Heart right ventricle (tissue), 16 donors: ENCODE data around the gene CCDC27. TPM values are rescaled to one million over a fixed set of nuclear protein-coding genes. Genes with fewer than 3 reads are reported as not detected.
A peak's percentile ranks its signal among the peaks of the same experiment; 100 is the strongest.

ENCODE experiments used
- ATAC-seq, 8 donors: fragments of 200-7000 bp; cut with Tn5 transposase; one replicate each; pipeline ENCODE4 v1.9.1; 2020; ENCODE audit warnings: mild to moderate bottlenecking in 8 of 8, moderate library complexity in 8 of 8, moderate number of reproducible peaks in 1 of 8
- DNase-seq, 2 donors: peaks; one replicate each; pipeline ENCODE4 v3.0.0-alpha.2; 2020
- H3K27ac ChIP-seq, 10 donors: fragments of 200-600 bp; sonication (generic) in 2 of 10; one replicate each; pipeline versions ENCODE4 v1.5.0 to v1.8.0; 2020 to 2022; ENCODE audit warnings: mild to moderate bottlenecking in 3 of 10
- H3K27me3 ChIP-seq, 7 donors: fragments of 200-600 bp; one replicate each; pipeline ENCODE4 v1.8.0; 2021 to 2022; ENCODE audit warnings: mild to moderate bottlenecking in 2 of 7
- H3K36me3 ChIP-seq, 9 donors: fragments of 200-600 bp; sonication (generic) in 1 of 9; one replicate each; pipeline versions ENCODE4 v1.5.0 to v1.8.0; 2020 to 2022; ENCODE audit warnings: mild to moderate bottlenecking in 2 of 9
- H3K4me1 ChIP-seq, 9 donors: fragments of 200-600 bp; sonication (generic) in 1 of 9; one replicate each; pipeline versions ENCODE4 v1.5.0 to v1.8.0; 2020 to 2022; ENCODE audit warnings: mild to moderate bottlenecking in 4 of 9
- H3K4me3 ChIP-seq, 10 donors: fragments of 200-600 bp; sonication (generic) in 2 of 10; one replicate each; pipeline versions ENCODE4 v1.5.0 to v1.8.0; 2020 to 2022; ENCODE audit warnings: mild to moderate bottlenecking in 7 of 10, moderate library complexity in 2 of 10
- H3K9me3 ChIP-seq, 11 donors: fragments of 200-600 bp in 10 of 11; sonication (generic) in 2 of 11; one replicate each; pipeline versions ENCODE4 v1.5.0 to v1.8.0; 2013 to 2022; ENCODE audit warnings: mild to moderate bottlenecking in 2 of 11, control low read depth in 1 of 11, moderate library complexity in 1 of 11
- WGBS, 2 donors: extraction: QIAGEN DNeasy Blood & Tissue Kit; methylation state at CpG; one replicate each; pipeline ENCODE4 v1.1.7; 2013; ENCODE audit warnings: inconsistent platforms in 1 of 2; 5-methylcytosine and 5-hydroxymethylcytosine counted together
- intact Hi-C, 10 donors: fragments of 100-400 bp; cut with DNase I; formaldehyde crosslinking; loops; one replicate each; pipeline versions ENCODE4 v1.11.1 to v1.14.2; 2022
- polyA plus RNA-seq, 2 donors: library from polyadenylated mRNA; stranded (reverse); fragments of 200-250 nt; gene quantifications; one replicate each; pipeline ENCODE4 v1.2.3, GENCODE V29; 2013
- total RNA-seq, 10 donors: library from RNA; stranded (reverse); fragmentation: NEBNext Ultra II Directional in 3 of 10; extraction: Animal tissue kit (Norgen Biotek cat#: 25700) in 3 of 10; gene quantifications; one replicate each; pipeline versions ENCODE4 v1.2.1 to v1.2.4, GENCODE V29; 2021 to 2023
- TF ChIP-seq, protein P1 (sequence below), 9 donors: fragments of 200-600 bp; sonication (generic) in 2 of 9; IDR thresholded peaks; one replicate each; pipeline versions ENCODE4 v1.5.0 to v1.8.0; 2021 to 2022; ENCODE audit warnings: antibody characterized with exemption in 9 of 9, mild to moderate bottlenecking in 5 of 9, moderate library complexity in 1 of 9
- donor health status: Arrhythmogenic right ventricular cardiomyopathy.
- donor health status: ischemic (EF 13 %, LVEDD 7.1; RV severe dilation, severe dysfunction).
- donor health status: healthy with polysubstance abuse.
- donor health status: DM: no; HTN: yes; CAD: no.
- donor health status: DM: no; HTN: no; CAD: no.
- donor health status: ischemic (EF 25% LVEDD 6.9; RV normal size, moderate dysfunction).
- donor health status: ischemic (EF 25% LVEDD 5.7; RV mildly dilated, moderate dysfunction).
- donor health status: healthy.
- donor health status: DM: yes; HTN: yes; CAD: no.
- donor health status: Ischemic cardiomyopathy.
- donor health status: ischemic (EF 35%, LVEDD 5.7; RV mildly dilated, moderate dysfunction).
- donor health status: nonischemic (EF 11% LVEDD 7.7; RV severe dilation, severe dysfunction).
- donor health status: DM: yes; HTN: yes; CAD: no.
- donor health status: PGD.
- donor health status: ischemic (EF 29% LVEDD 5.4; RV normal size, mild dysfunction).
- donor health status: nonischemic (EF 23%, LVEDD 6.1; RV moderate dilation, normal function).

The CCDC27 gene
- total and polyA plus RNA-seq, 12 donors: 0.03 TPM; not detected in 11

DNA sequence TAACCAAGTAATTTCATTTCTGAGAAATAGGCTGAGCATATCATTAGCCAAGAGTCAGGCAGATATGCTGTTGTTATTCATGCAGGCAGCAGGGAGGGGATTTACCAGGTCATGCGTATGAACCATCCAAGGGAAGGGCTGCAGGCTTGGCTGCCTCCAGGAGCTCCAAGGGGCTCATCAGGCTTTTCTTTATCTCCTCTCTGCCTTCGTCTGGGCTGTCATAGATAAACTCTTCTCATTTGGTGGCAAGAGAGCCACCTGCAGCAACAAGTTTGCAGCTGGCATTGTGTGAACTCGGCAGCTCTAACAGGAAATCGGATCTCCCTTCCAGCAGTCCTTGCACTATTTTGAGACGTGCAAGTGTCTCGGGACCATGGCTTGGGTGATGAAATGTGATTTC is 7.5 kb downstream of the CCDC27 start:
- Histone ChIP-seq H3K9me3 (peaks cover 0 to 10% (median 0%) of the 10 kb centered on the region in 11 donors), H3K36me3 (no peaks in the 10 kb centered on the region), H3K27me3 (peaks cover 0 to 74% (median 40%) of the 10 kb centered on the region in 7 donors), H3K4me3 (no peak overlapping the region), H3K4me1 (no peaks in the 10 kb centered on the region), H3K27ac (no peak overlapping the region)
- ATAC-seq: no peak
- intact Hi-C loops: no loop called here
- 54 to 61% methylated on average over 6 of the region's 6 CpGs for WGBS, 2 donors
- TF ChIP-seq, protein P1, sequence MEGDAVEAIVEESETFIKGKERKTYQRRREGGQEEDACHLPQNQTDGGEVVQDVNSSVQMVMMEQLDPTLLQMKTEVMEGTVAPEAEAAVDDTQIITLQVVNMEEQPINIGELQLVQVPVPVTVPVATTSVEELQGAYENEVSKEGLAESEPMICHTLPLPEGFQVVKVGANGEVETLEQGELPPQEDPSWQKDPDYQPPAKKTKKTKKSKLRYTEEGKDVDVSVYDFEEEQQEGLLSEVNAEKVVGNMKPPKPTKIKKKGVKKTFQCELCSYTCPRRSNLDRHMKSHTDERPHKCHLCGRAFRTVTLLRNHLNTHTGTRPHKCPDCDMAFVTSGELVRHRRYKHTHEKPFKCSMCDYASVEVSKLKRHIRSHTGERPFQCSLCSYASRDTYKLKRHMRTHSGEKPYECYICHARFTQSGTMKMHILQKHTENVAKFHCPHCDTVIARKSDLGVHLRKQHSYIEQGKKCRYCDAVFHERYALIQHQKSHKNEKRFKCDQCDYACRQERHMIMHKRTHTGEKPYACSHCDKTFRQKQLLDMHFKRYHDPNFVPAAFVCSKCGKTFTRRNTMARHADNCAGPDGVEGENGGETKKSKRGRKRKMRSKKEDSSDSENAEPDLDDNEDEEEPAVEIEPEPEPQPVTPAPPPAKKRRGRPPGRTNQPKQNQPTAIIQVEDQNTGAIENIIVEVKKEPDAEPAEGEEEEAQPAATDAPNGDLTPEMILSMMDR (IDR thresholded peaks at IDR 0.05): no peak
- DNase-seq: no peak

DNA sequence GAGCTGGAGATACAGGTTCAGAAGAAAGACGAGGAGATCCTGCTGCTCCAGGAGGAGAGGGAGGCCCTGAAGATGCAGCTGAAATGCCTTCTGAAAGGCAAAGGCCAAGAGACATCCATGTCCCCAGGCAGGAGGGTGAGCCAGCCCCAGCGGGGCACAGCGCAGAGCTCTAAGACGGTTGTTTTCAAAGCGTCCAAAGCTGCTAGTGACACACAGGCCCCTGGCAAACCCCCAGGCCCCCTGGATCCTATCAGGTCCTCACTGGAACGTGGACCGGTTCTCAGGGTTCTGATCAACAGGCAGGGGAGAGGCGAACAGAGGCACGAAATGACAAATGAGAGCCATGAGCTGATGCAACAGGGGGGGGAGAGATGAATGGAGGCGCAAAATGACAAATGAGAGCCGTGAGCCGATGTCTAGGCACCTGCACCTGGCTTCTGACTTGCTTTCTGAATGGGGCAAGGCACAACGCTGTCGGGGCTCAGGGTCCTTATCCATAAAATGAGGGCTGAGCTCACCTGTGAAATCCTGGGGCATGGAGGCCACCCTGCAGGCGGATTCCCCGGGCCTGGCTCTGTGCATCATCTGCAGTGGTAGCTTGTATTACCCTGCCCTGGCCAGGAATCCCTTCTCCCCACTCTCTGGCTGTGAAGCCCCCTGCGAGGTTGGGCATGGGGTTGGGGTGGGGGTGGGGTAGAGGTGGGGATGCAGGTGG is 9.2 kb downstream of the CCDC27 start:
- intact Hi-C loops: no loop called here
- H3K27ac ChIP-seq: no peak overlapping the region
- TF ChIP-seq, protein P1 (IDR thresholded peaks at IDR 0.05): no peak
- DNase-seq: no peak
- H3K4me3 ChIP-seq: no peak overlapping the region
- H3K27me3 ChIP-seq: peaks cover 0 to 58% (median 28%) of the 10 kb centered on the region in 7 donors
- peaks cover 0 to 10% (median 0%) of the 10 kb centered on the region in 11 donors for H3K9me3 ChIP-seq
- H3K36me3 ChIP-seq: no peaks in the 10 kb centered on the region
- no peaks in the 10 kb centered on the region for H3K4me1 ChIP-seq
- WGBS, 2 donors: 84 to 85% methylated on average over 17 of the region's 17 CpGs
- ATAC-seq: no peak

GRCh38 chr1:3762151-3762872 is 10.1 kb downstream of the CCDC27 start:
- DNase-seq (no peak), ATAC-seq (peak in 2 of 8 donors; percentile 25 to 58)
- TF ChIP-seq, protein P1 (IDR thresholded peaks at IDR 0.05): no peak
- 73 to 85% methylated on average over 14 to 15 of the region's 15 CpGs for WGBS, 2 donors
- H3K27me3 ChIP-seq: peaks cover 0 to 59% (median 26%) of the 10 kb centered on the region in 7 donors
- H3K27ac ChIP-seq: no peak overlapping the region
- no peak overlapping the region for H3K4me3 ChIP-seq
- H3K4me1 ChIP-seq: no peaks in the 10 kb centered on the region
- H3K36me3 ChIP-seq: no peaks in the 10 kb centered on the region
- H3K9me3 ChIP-seq: peaks cover 0 to 10% (median 0%) of the 10 kb centered on the region in 11 donors
- intact Hi-C loops: no loop called here

GRCh38 chr1:3762873-3763228 is 10.6 kb downstream of the CCDC27 start:
- intact Hi-C loops: no loop called here
- DNase-seq (no peak), ATAC-seq (peak in 1 of 8 donors; percentile 48)
- H3K4me1 ChIP-seq: no peaks in the 10 kb centered on the region
- no peak overlapping the region for H3K4me3 ChIP-seq
- 76 to 77% methylated on average over 12 of the region's 12 CpGs for WGBS, 2 donors
- peaks cover 0 to 10% (median 0%) of the 10 kb centered on the region in 11 donors for H3K9me3 ChIP-seq
- TF ChIP-seq, protein P1 (IDR thresholded peaks at IDR 0.05): no peak
- no peak overlapping the region for H3K27ac ChIP-seq
- H3K36me3 ChIP-seq: no peaks in the 10 kb centered on the region
- H3K27me3 ChIP-seq: peaks cover 0 to 58% (median 26%) of the 10 kb centered on the region in 7 donors
